ENCODE results near the gene ZNRF4.

ZNRF4 gene

DNA sequence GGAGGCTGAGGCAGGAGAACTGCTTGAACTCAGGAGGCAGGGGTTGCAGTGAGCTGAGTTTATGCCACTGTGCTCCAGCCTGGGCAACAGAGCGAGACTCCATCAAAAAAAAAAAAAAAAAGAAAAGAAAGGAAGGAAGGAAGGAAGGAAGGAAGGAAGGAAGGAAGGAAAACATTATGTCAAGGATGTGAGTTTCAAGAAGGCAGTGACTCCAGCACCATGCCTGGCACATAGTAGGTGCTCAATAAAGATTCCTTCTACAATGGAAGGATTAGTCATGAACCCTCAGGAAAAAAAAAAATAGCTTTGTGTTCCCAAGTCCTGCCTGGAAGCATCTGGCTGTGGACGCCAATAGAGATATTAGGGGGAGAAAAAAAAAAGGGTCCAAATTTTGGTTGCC lies 10.1 kb upstream of the ZNRF4 start:
- DNase-seq (ENCODE audit: insufficient read length): no peak
- no peak for TF ChIP-seq TAF1 (IDR thresholded peaks at IDR 0.05; ENCODE audit: borderline replicate concordance, low read depth, low read length)
- no peak for TF ChIP-seq POLR2AphosphoS5 (IDR thresholded peaks at IDR 0.05; ENCODE audit: low read depth, low read length)
- TF ChIP-seq POLR2A (IDR thresholded peaks at IDR 0.05; ENCODE audit: low read depth, low read length): no peak
- no peak for FAIRE-seq

DNA sequence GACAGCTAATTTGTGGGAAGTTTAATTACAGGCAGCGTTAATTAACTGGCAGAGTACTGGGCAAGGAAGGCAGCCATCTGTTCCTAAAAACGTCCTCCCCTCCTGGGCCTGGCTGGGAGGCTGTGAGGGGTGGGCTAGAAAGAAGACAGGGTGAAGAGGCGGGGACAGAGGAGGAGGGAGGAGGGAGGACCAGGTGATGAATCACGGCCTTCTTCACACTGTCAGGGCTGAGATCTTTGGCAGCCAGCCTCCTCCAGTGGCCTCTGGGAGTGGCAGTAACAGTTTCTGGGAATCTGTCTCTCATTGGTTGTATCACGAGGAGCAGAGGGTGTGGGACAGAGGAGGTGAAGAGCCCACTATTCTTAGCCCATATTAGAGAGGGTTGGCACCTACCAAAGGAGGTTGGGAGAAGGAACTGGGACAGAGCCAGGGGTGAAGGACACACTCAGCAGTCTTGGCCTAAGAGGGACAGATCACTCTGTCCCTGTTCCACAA lies 9.6 kb upstream of the ZNRF4 start:
- no peak for DNase-seq (ENCODE audit: insufficient read length)
- TF ChIP-seq POLR2AphosphoS5 (IDR thresholded peaks at IDR 0.05; ENCODE audit: low read depth, low read length): no peak
- no peak for FAIRE-seq

DNA sequence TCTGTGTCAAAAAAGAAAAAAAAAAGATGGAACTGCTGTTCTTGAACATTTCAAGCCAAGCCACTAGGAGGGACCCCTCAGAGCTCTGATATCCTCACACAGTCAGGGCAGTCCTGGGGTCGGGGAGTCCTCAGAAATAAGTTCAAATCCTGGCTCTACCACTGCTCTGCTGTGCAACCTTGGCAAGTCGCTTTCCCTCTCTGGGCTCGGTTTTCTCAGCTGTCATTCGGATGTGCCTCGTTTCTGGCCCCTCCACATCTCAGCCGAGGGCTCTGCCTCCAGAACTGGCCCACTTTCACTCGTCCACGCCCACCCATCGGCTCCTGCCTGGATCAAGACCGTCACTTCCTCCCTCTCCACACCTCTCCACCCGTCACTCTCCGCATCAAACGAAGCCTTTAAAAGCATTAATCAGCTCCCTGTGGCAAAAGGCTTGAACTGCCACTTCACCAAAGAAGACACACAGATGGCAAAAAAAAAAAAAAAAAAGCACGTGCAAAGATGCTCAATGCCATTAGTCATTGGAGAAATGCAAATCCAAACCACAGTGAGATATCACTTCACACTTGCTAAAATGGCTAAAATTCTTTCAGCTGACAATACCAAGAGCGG lies 7.4 kb upstream of the ZNRF4 start:
- DNase-seq (ENCODE audit: insufficient read length) (no peak), FAIRE-seq (no peak)
- TF ChIP-seq POLR2A (IDR thresholded peaks at IDR 0.05; ENCODE audit: low read depth, low read length) (no peak), TAF1 (IDR thresholded peaks at IDR 0.05; ENCODE audit: borderline replicate concordance, low read depth, low read length) (no peak), POLR2AphosphoS5 (IDR thresholded peaks at IDR 0.05; ENCODE audit: low read depth, low read length) (no peak)

DNA sequence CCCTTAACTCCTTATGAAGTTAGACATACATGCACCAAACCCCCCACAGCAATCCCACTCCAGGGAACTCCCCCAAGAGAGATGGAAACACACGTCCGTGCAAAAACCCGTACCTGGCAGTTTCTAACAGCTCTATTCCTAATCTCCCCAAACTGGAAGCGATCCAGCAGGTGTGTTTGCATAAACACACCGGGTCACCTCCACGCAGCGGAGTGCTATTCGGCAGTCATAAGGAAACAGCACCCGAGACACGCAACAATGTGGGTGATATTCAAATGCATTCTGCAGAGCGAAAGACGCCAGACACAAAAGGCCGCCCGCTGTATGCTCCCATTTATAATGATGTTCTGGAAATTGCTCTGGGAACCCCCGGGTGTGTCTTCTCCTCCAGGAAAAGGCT lies 6.8 kb upstream of the ZNRF4 start:
- no peak for TF ChIP-seq TAF1 (IDR thresholded peaks at IDR 0.05; ENCODE audit: borderline replicate concordance, low read depth, low read length)
- no peak for TF ChIP-seq POLR2AphosphoS5 (IDR thresholded peaks at IDR 0.05; ENCODE audit: low read depth, low read length)
- FAIRE-seq: no peak
- no peak for DNase-seq (ENCODE audit: insufficient read length)

DNA sequence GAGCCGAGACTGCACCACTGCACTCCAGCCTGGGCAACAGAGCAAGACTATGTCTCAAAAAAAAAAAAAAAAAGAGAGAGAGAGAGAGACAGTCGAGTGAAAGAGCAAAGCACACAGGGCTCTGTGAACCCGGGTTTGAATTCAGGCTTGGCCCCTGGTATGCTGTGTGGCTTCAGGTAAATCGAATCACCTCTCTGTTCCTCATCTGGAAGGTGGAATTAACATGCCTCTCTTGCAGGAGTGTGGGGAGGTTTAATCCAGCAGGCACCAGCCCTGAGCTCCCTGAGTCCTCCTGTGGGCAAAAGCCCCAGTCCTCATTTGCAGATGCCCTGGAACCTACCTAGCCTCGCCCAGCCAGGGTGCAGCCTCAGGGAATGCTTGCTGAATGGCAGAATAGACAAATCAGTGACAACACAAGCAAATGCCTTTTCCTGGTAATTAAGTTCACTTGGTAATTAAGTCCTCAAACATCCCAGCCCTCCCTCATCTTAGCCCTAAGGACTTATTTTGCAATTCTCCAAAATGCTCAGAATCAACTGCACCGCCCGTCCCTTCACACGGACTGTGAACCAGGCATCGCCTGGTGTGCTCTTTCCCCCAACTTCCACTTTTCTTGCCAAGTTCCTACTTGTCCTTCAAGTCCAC lies 4.6 kb upstream of the ZNRF4 start:
- DNase-seq (ENCODE audit: insufficient read length) (no peak), FAIRE-seq (no peak)
- no peak for TF ChIP-seq POLR2AphosphoS5 (IDR thresholded peaks at IDR 0.05; ENCODE audit: low read depth, low read length)

DNA sequence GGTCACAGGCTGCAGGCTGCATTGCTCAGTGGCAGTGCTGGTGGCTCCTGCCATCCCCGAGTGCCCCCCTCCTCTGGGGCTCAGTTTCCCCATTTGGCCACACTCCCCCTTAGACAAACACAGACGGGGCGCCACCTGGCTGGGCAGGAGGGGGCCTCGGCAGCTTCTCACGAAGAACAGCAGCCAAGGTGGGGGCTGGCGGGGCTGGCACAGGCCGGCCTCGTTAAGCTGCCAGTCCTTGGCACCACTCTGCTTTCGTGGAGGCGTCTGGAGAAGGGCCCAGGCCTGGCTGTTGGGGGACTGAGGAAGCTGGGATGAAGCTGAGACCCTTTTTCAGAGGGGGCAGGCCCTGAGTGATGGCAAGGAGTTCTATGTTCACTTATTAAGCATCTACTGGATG lies 3.7 kb upstream of the ZNRF4 start:
- TF ChIP-seq POLR2A (IDR thresholded peaks at IDR 0.05; ENCODE audit: low read depth, low read length) (no peak), POLR2AphosphoS5 (IDR thresholded peaks at IDR 0.05; ENCODE audit: low read depth, low read length) (no peak), TAF1 (IDR thresholded peaks at IDR 0.05; ENCODE audit: borderline replicate concordance, low read depth, low read length) (no peak)
- FAIRE-seq (no peak), DNase-seq (ENCODE audit: insufficient read length) (no peak)

DNA sequence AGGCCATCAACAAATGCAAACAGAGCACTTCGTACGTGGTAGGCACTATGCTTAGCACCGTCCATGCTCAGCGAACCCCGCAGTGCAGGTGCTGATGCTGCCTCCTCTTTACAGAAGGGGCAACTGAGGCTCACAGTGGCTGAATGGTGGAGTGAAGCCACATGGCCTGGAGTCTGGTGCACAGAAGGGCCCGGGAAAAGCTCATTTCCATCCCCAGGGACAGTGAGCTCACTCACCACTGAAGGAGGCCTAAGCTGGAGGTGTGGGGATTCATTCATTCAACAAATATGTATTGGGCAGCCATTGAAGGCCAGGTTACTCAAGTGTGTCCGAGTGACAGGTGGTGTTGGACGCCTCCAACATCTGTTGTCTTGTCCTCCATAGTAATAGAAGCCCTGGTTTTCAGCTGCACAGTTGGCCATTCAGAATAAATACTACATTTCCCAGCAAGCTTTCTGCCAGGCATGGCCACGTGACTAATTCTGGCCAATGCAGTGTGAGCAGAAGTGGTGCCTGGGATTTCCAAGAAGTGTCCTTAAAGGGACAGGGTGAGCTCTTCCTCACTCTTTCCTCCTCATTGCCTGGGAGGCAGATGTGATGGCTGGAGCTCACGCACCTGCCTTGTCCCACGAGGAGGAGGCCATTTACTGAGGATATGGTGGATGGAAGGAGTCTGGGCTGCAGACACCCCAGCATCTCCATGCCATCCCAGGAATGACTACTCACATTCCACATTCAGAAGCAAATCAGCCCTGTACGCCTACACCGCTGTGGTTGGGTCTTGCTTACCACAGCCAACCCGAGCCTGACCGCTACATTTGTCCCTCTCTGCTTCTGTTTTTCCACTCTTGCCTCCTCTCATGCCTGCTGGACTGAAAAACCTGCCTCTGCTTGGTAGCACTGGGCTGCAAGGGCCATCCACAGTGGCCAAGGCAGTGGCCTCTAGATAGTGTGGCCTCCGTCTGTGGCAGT lies 2.3 kb upstream of the ZNRF4 start:
- DNase-seq (ENCODE audit: insufficient read length) (no peak), FAIRE-seq (no peak)

DNA sequence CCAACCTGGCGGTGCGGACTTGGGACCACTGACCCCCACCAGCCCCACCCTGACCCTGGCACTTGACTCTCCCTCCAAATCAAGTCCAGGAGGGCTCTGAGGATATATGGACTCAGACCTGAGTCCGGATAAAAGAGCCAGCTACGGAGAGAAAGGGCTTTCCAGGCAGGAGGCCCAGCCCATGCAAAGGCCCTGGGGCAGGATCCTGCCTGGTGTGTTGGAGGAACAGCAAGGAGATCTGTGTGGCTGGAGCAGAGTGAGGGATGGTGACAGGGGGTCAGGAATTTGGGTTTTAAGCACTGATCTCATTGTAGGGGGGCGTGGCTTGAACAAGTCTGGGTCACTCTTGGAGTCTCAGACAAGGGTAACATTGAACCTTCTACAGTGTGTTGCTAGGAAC lies 474 bp upstream of the ZNRF4 start:
- TF ChIP-seq POLR2A (IDR thresholded peaks at IDR 0.05; ENCODE audit: low read depth, low read length) (no peak), POLR2AphosphoS5 (IDR thresholded peaks at IDR 0.05; ENCODE audit: low read depth, low read length) (no peak), TAF1 (IDR thresholded peaks at IDR 0.05; ENCODE audit: borderline replicate concordance, low read depth, low read length) (no peak)
- no peak for FAIRE-seq

More for the DNA sequence above, 2.3 kb upstream of the ZNRF4 start:
- TF ChIP-seq POLR2A (IDR thresholded peaks at IDR 0.05; ENCODE audit: low read depth, low read length) (no peak), POLR2AphosphoS5 (IDR thresholded peaks at IDR 0.05; ENCODE audit: low read depth, low read length) (no peak), TAF1 (IDR thresholded peaks at IDR 0.05; ENCODE audit: borderline replicate concordance, low read depth, low read length) (no peak)

DNA sequence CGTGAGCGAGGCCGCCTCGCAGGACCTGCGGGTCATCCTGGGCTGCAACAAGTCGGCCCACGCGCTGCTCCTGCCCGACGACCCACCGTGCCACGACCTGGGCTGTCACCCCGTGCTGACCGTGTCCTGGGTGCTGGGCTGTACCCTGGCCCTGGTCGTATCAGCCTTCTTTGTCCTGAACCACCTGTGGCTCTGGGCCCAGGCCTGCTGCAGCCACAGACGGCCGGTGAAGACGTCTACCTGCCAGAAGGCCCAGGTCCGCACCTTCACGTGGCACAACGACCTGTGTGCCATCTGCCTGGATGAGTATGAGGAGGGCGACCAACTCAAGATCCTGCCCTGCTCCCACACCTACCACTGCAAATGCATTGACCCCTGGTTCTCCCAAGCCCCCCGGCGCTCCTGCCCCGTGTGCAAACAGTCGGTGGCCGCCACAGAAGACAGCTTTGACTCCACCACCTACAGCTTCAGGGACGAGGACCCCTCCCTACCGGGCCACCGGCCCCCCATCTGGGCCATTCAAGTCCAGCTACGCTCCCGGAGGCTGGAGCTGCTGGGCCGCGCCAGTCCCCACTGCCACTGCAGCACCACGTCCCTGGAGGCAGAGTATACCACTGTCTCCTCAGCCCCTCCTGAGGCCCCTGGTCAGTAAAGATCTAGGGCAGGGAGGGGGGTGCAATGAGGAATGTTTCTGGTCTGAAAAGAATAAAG lies 1.1 kb downstream of the ZNRF4 start:
- DNase-seq (ENCODE audit: insufficient read length) (no peak), FAIRE-seq (no peak)
- TF ChIP-seq POLR2AphosphoS5 (IDR thresholded peaks at IDR 0.05; ENCODE audit: low read depth, low read length) (no peak), TAF1 (IDR thresholded peaks at IDR 0.05; ENCODE audit: borderline replicate concordance, low read depth, low read length) (no peak), POLR2A (IDR thresholded peaks at IDR 0.05; ENCODE audit: low read depth, low read length) (no peak)

More for the DNA sequence above, 474 bp upstream of the ZNRF4 start:
- DNase-seq (ENCODE audit: insufficient read length): no peak

DNA sequence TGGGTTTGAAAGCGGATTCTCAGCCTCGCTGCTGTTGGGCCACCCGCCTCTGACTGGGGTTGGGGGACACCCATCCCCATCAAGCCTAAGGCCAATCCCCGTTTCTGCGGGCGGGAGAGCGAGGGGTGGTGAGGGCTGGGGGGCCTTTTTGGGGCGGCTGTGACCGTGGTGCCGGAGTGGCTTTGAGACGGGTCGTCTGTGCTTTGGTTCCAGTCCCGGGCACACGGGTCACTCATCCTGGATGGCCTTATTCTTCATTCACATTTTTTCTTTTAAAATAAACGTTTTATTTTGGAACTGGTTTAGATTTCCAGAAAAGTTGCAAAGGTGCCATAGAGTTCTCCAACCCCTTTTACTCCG lies 1.6 kb downstream of the ZNRF4 start:
- TF ChIP-seq POLR2A (IDR thresholded peaks at IDR 0.05; ENCODE audit: low read depth, low read length) (no peak), POLR2AphosphoS5 (IDR thresholded peaks at IDR 0.05; ENCODE audit: low read depth, low read length) (no peak), TAF1 (IDR thresholded peaks at IDR 0.05; ENCODE audit: borderline replicate concordance, low read depth, low read length) (no peak)
- DNase-seq (ENCODE audit: insufficient read length) (no peak), FAIRE-seq (no peak)

DNA sequence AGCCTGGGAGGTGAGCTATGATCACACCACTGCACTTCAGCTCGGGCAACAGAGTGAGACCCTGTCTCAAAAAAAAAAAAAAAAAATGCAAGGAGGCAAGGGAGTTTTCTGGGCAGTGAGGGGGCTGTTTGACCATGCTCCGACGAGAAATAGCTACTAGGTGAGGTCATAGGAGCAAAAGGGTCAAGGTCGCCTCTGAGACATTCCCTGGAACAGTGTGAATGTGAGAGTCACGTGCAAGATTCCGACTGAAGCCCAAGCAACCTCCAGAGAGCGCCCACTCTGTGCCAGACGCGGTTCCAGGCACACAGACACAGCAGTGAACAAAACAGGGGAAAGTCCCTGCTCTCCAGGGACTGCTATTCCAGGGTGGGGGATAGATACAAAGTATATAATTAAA lies 2.5 kb downstream of the ZNRF4 start:
- no peak for FAIRE-seq
- DNase-seq (ENCODE audit: insufficient read length): no peak
- TF ChIP-seq POLR2A (IDR thresholded peaks at IDR 0.05; ENCODE audit: low read depth, low read length) (no peak), POLR2AphosphoS5 (IDR thresholded peaks at IDR 0.05; ENCODE audit: low read depth, low read length) (no peak), TAF1 (IDR thresholded peaks at IDR 0.05; ENCODE audit: borderline replicate concordance, low read depth, low read length) (no peak)
